BE2C (cell line): ENCODE data around the gene HDC.

Experiments used
- DNase-seq: peaks from one replicate; pipeline ENCODE4 v3.0.0-alpha.2; 2020
- H3K27me3 ChIP-seq: fragments of 250-450 bp; sonication (Bioruptor Pico); 2 replicates; pipeline ENCODE4 v1.5.1; 2020; ENCODE audit warnings: mild to moderate bottlenecking
- H3K36me3 ChIP-seq: fragments of 250-450 bp; sonication (Bioruptor Pico); 2 replicates; pipeline ENCODE4 v1.5.1; 2020; ENCODE audit warnings: mild to moderate bottlenecking
- H3K4me1 ChIP-seq: fragments of 250-450 bp; sonication (Bioruptor Pico); 2 replicates; pipeline ENCODE4 v1.5.1; 2020
- H3K4me3 ChIP-seq: 2 replicates; pipeline ENCODE4 v1.5.1; 2011; ENCODE audit warnings: low read depth, low read length
- H3K9me3 ChIP-seq: fragments of 250-450 bp; sonication (Bioruptor Pico); 2 replicates; pipeline ENCODE4 v1.5.1; 2020
- CTCF ChIP-seq: IDR thresholded peaks from 2 replicates; pipeline ENCODE4 v1.5.1; 2012; ENCODE audit warnings: mild to moderate bottlenecking, low read depth, low read length

The HDC gene

GRCh38 chr15:50295966-50296365 is 30.4 kb upstream of the HDC start:
- no peaks in the 10 kb centered on the region for H3K27me3 ChIP-seq
- peaks cover 9% of the 10 kb centered on the region for H3K36me3 ChIP-seq
- H3K4me1 ChIP-seq = no peaks in the 10 kb centered on the region
- H3K4me3 ChIP-seq = no peak overlapping the region
- H3K9me3 ChIP-seq = no peaks in the 10 kb centered on the region
- no peak for DNase-seq
- TF ChIP-seq CTCF = no peak

- Histone ChIP-seq H3K4me3 (no peak overlapping the region), H3K27me3 (no peaks in the 10 kb centered on the region), H3K4me1 (no peaks in the 10 kb centered on the region; the same call in 1 of the 2 replicates), H3K9me3 (no peaks in the 10 kb centered on the region), H3K36me3 (peaks cover 19% of the 10 kb centered on the region)
- no peak for TF ChIP-seq CTCF
- no peak for DNase-seq
These were observed 24.2 kb upstream of the HDC start for GRCh38 chr15:50289749-50290148.

- peaks cover 19% of the 10 kb centered on the region for H3K36me3 ChIP-seq
- H3K9me3 ChIP-seq = no peaks in the 10 kb centered on the region
- H3K4me1 ChIP-seq = no peaks in the 10 kb centered on the region; the same call in 1 of the 2 replicates
- H3K27me3 ChIP-seq = no peaks in the 10 kb centered on the region
- no peak for DNase-seq
- no peak overlapping the region for H3K4me3 ChIP-seq
- TF ChIP-seq CTCF = no peak
These were observed 22.0 kb upstream of the HDC start for GRCh38 chr15:50287324-50288116.

- no peak for DNase-seq
- Histone ChIP-seq H3K4me3 (no peak overlapping the region), H3K36me3 (peaks cover 3% of the 10 kb centered on the region; the same call in 1 of the 2 replicates), H3K9me3 (no peaks in the 10 kb centered on the region), H3K4me1 (no peaks in the 10 kb centered on the region; the same call in 1 of the 2 replicates), H3K27me3 (no peaks in the 10 kb centered on the region)
- TF ChIP-seq CTCF = no peak
These were observed 15.9 kb upstream of the HDC start for GRCh38 chr15:50281427-50281826.

- no peaks in the 10 kb centered on the region for H3K27me3 ChIP-seq
- H3K36me3 ChIP-seq = no peaks in the 10 kb centered on the region
- no peak for DNase-seq
- TF ChIP-seq CTCF = no peak
- no peaks in the 10 kb centered on the region for H3K9me3 ChIP-seq
- no peak overlapping the region for H3K4me3 ChIP-seq
- H3K4me1 ChIP-seq = no peaks in the 10 kb centered on the region
These were observed 14.7 kb upstream of the HDC start for GRCh38 chr15:50280271-50280670.

- Histone ChIP-seq H3K9me3 (no peaks in the 10 kb centered on the region), H3K4me1 (no peaks in the 10 kb centered on the region), H3K4me3 (no peak overlapping the region), H3K27me3 (no peaks in the 10 kb centered on the region), H3K36me3 (no peaks in the 10 kb centered on the region)
- no peak for TF ChIP-seq CTCF
- DNase-seq = no peak
These were observed 13.0 kb upstream of the HDC start for GRCh38 chr15:50278496-50278895.
